ENCODE results near the gene TMPRSS4.

DNA sequence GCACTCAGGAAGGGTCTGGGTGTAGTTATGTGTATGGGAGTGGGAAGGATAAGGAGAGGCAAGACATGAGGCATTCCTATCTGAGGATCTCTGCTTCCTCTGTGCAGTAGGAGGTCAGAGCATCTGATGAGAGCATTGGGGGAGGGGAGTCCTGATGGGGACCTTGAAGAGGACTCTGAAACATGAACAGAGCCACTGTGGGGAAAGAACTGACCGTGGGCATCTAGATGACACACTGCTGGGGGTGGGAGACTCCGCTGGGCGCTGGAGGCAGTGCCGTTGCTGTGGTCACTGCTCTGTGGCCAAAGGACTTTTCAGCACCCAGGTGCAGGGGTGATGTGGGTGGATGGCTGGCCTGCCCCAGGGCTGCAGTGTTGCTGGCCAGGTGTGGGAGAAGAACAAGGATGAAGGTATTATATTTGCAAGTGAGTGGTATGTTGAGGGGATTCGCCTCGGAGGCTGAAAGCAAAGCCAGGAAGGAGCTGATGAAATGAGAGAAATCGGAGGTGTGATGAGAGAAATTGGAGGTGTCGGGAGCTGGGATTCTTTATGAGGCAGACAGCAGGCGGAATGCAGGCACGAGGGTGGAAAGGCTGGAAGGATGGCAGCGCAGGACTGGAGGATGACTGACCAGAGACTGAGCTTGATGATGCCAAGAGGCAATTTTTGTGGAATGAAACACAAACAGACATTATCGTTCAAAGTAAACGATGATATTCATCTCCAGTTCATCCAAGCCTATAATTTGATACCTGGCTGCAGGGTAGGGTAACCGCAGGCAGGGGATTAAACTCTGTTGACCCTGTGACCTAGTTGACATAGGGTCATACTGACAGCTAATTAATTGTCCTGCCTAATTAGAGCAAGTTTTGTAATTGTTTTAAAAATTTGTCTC, 19.4 kb upstream of the TMPRSS4 start:
- TF ChIP-seq, protein P1, sequence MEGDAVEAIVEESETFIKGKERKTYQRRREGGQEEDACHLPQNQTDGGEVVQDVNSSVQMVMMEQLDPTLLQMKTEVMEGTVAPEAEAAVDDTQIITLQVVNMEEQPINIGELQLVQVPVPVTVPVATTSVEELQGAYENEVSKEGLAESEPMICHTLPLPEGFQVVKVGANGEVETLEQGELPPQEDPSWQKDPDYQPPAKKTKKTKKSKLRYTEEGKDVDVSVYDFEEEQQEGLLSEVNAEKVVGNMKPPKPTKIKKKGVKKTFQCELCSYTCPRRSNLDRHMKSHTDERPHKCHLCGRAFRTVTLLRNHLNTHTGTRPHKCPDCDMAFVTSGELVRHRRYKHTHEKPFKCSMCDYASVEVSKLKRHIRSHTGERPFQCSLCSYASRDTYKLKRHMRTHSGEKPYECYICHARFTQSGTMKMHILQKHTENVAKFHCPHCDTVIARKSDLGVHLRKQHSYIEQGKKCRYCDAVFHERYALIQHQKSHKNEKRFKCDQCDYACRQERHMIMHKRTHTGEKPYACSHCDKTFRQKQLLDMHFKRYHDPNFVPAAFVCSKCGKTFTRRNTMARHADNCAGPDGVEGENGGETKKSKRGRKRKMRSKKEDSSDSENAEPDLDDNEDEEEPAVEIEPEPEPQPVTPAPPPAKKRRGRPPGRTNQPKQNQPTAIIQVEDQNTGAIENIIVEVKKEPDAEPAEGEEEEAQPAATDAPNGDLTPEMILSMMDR (IDR thresholded peaks at IDR 0.05; ENCODE audit: insufficient read depth, low read depth, low read length), result no peak
- TF ChIP-seq EZH2 (IDR thresholded peaks at IDR 0.05; ENCODE audit: insufficient read depth, low read length), result no peak

All from astrocyte (in vitro differentiated cells and primary cell).